Breast epithelium (tissue), 3 donors: ENCODE results near the gene NR2F1.

Source experiments
- CTCF ChIP-seq, 3 donors: fragments of 450-650 bp; IDR thresholded peaks; one replicate each; pipeline ENCODE4 v1.5.1; 2016 to 2017; ENCODE audit warnings: antibody characterized with exemption in 3 of 3, mild to moderate bottlenecking in 3 of 3, moderate library complexity in 3 of 3
- POLR2A ChIP-seq: fragments of 450-650 bp; IDR thresholded peaks from one replicate; pipeline ENCODE4 v1.6.1; 2016; ENCODE audit warnings: antibody characterized with exemption, mild to moderate bottlenecking, moderate library complexity
- POLR2AphosphoS5 ChIP-seq, 3 donors: sonication (generic); formaldehyde crosslinking; IDR thresholded peaks; one replicate each; pipeline ENCODE4 v1.6.1; 2017; ENCODE audit warnings: antibody characterized with exemption in 3 of 3

GRCh38 chr5:93566091-93566490 lies 16.9 kb upstream of the NR2F1 start:
- no peak for TF ChIP-seq CTCF (IDR thresholded peaks at IDR 0.05)
- no peak for TF ChIP-seq POLR2A
- TF ChIP-seq POLR2AphosphoS5 (IDR thresholded peaks at IDR 0.05): no peak
